Vagina (tissue), 2 donors: Measurements from ENCODE around the gene MYO1F.

Source experiments
- POLR2A ChIP-seq, 2 donors: fragments of 450-650 bp; IDR thresholded peaks; one replicate each; pipeline ENCODE4 v1.6.1; 2017; ENCODE audit warnings: antibody characterized with exemption in 2 of 2, mild to moderate bottlenecking in 2 of 2, moderate library complexity in 2 of 2
- TF ChIP-seq, protein P1 (sequence below), 3 experiments: fragments of 450-650 bp in 2 of 3; fragments of 200-600 bp in 1 of 3; sonication (generic) in 1 of 3; IDR thresholded peaks; one replicate each; pipeline ENCODE4 v1.5.1; 2017 to 2019; ENCODE audit warnings: antibody characterized with exemption in 3 of 3, mild to moderate bottlenecking in 2 of 3, moderate library complexity in 2 of 3

DNA sequence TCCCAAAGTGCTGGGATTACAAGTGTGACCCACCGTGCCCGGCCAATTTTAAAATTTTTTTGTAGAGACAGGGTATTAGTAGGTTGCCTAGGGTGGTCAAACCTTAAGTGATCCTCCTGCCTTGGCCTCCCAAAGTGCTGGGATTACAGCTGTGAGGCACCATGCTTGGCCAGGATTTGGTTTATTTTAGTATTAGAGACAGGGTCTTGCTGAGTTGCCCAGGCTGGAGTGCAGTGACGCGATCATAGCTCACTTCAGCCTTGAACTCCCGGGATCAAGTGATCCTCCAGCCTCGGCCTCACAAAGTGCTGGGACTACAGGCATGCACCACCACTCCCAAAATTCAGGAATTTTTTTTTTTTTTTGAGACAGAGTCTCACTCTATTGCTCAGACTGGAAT is 57.9 kb downstream of the MYO1F start:
- TF ChIP-seq, protein P1, sequence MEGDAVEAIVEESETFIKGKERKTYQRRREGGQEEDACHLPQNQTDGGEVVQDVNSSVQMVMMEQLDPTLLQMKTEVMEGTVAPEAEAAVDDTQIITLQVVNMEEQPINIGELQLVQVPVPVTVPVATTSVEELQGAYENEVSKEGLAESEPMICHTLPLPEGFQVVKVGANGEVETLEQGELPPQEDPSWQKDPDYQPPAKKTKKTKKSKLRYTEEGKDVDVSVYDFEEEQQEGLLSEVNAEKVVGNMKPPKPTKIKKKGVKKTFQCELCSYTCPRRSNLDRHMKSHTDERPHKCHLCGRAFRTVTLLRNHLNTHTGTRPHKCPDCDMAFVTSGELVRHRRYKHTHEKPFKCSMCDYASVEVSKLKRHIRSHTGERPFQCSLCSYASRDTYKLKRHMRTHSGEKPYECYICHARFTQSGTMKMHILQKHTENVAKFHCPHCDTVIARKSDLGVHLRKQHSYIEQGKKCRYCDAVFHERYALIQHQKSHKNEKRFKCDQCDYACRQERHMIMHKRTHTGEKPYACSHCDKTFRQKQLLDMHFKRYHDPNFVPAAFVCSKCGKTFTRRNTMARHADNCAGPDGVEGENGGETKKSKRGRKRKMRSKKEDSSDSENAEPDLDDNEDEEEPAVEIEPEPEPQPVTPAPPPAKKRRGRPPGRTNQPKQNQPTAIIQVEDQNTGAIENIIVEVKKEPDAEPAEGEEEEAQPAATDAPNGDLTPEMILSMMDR (IDR thresholded peaks at IDR 0.05), result no peak
- TF ChIP-seq POLR2A (IDR thresholded peaks at IDR 0.05), result no peak
